Liver (tissue), 3 donors: Measurements from ENCODE around the gene LRPAP1.

Source experiments
- ATF3 ChIP-seq: IDR thresholded peaks from 2 replicates; pipeline ENCODE4 v1.6.1; 2016; ENCODE audit warnings: antibody characterized with exemption
- CTCF ChIP-seq: fragments of 150-350 bp; IDR thresholded peaks from 2 replicates; pipeline ENCODE4 v1.5.1; 2017; ENCODE audit warnings: improper control_type of control experiment, low read depth, low read length; ENCODE audit not compliant: missing input control
- JUND ChIP-seq, 2 donors: IDR thresholded peaks; 2 replicates each; pipeline ENCODE4 v1.6.1; 2016; ENCODE audit warnings: antibody characterized with exemption in 2 of 2
- RAD21 ChIP-seq, 2 donors: IDR thresholded peaks; 2 replicates each; pipeline ENCODE4 v1.6.1; 2016; ENCODE audit warnings: antibody characterized with exemption in 2 of 2, mild to moderate bottlenecking in 2 of 2
- SP1 ChIP-seq: IDR thresholded peaks from 2 replicates; pipeline ENCODE4 v1.6.1; 2018; ENCODE audit warnings: antibody characterized with exemption, mild to moderate bottlenecking
- TAF1 ChIP-seq: conservative IDR thresholded peaks from 2 replicates; pipeline ENCODE4 v1.6.1; 2016; ENCODE audit warnings: antibody characterized with exemption, mild to moderate bottlenecking
- YY1 ChIP-seq: IDR thresholded peaks from 2 replicates; pipeline ENCODE4 v1.6.1; 2016; ENCODE audit warnings: antibody characterized with exemption, mild to moderate bottlenecking
- ZBTB33 ChIP-seq: IDR thresholded peaks from 2 replicates; pipeline ENCODE4 v1.6.1; 2016; ENCODE audit warnings: antibody characterized with exemption
- TF ChIP-seq, protein P1 (sequence below): IDR thresholded peaks from 2 replicates; pipeline ENCODE4 v1.6.1; 2016; ENCODE audit warnings: antibody characterized with exemption, mild to moderate bottlenecking
- donor health status: healthy.
- donor health status: healthy.

DNA sequence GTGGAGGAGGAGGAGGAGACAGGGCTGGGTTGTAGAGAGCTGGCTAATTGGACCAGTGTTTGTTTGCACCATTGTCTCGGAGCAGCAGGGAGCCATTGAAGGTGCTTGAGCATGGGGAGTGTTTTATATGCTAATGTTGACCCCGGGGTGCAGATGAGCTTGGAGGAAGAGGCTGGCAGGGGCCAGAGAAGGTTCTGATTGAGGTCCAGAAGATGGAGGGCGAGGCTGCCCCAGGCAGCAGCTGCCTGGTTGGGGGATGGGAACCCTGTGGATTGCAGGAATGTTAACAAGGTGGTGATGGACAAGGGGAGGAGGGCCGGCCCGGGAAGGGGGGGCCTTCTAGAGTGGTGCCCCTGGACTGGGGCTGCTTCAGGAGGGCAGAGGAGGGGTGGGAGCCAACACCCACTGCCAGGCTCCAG, 51.1 kb downstream of the LRPAP1 start:
- TF ChIP-seq SP1 (no peak), CTCF (no peak), RAD21 (IDR thresholded peaks at IDR 0.05) (no peak), ATF3 (no peak), TAF1 (no peak), ZBTB33 (no peak), JUND (IDR thresholded peaks at IDR 0.05) (no peak), YY1 (no peak)
- TF ChIP-seq, protein P1, sequence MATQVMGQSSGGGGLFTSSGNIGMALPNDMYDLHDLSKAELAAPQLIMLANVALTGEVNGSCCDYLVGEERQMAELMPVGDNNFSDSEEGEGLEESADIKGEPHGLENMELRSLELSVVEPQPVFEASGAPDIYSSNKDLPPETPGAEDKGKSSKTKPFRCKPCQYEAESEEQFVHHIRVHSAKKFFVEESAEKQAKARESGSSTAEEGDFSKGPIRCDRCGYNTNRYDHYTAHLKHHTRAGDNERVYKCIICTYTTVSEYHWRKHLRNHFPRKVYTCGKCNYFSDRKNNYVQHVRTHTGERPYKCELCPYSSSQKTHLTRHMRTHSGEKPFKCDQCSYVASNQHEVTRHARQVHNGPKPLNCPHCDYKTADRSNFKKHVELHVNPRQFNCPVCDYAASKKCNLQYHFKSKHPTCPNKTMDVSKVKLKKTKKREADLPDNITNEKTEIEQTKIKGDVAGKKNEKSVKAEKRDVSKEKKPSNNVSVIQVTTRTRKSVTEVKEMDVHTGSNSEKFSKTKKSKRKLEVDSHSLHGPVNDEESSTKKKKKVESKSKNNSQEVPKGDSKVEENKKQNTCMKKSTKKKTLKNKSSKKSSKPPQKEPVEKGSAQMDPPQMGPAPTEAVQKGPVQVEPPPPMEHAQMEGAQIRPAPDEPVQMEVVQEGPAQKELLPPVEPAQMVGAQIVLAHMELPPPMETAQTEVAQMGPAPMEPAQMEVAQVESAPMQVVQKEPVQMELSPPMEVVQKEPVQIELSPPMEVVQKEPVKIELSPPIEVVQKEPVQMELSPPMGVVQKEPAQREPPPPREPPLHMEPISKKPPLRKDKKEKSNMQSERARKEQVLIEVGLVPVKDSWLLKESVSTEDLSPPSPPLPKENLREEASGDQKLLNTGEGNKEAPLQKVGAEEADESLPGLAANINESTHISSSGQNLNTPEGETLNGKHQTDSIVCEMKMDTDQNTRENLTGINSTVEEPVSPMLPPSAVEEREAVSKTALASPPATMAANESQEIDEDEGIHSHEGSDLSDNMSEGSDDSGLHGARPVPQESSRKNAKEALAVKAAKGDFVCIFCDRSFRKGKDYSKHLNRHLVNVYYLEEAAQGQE: no peak
